NCI-H1930 (cell line): ENCODE data around the gene CLASP1.
"Not testable (repeated sequence)": the region's sequence is repeated elsewhere in the genome, so short reads cannot be mapped to it uniquely, and the experiment has no call there.

Source experiments
- DNase-seq, 2 experiments: peaks; one replicate each; lab custom pipeline; 2025; lab: John Stamatoyannopoulos, UW

CLASP1 gene

GRCh38 chr2:121617042-121617599 lies 32.1 kb downstream of the CLASP1 start:
- DNase-seq: no peak

- DNase-seq: no peak
These were observed 35.5 kb downstream of the CLASP1 start for GRCh38 chr2:121613774-121614173.

DNA sequence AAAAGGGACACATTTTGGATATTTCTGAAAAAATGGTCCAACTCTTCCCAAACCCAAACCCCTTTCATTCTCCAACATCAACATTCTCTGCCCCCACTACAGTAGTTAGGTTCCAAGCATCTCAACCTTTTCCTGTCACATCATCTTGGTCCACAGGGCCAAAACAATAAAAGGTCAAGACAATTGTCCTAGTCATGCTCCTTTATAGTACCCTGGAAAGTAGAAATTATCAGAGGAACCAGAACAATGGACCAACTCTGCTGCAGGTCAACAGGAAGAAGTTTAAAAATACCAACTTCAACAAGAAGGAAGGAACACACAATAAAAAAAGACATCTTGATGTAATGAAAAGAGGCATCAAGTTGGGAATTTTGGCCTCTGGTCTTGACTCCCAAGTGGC lies 36.1 kb downstream of the CLASP1 start:
- no peak for DNase-seq

GRCh38 chr2:121611730-121612705 lies 37.2 kb downstream of the CLASP1 start:
- no peak for DNase-seq

DNA sequence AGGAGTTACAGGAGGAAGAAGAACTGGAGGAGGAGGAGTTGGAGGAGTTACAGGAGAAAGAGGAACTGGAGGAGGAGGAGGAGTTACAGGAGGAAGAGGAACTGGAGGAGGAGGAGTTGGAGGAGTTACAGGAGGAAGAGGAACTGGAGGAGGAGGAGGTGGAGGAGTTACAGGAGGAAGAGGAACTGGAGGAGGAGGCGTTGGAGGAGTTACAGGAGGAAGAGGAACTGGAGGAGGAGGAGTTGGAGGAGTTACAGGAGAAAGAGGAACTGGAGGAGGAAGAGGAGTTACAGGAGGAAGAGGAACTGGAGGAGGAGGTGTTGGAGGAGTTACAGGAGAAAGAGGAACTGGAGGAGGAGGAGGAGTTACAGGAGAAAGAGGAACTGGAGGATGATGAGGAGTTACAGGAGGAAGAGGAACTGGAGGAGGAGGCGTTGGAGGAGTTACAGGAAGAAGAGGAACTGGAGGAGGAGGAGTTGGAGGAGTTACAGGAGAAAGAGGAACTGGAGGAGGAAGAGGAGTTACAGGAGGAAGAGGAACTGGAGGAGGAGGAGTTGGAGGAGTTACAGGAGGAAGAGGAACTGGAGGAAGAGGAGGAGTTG lies 38.1 kb downstream of the CLASP1 start:
- DNase-seq: not testable (repeated sequence)

DNA sequence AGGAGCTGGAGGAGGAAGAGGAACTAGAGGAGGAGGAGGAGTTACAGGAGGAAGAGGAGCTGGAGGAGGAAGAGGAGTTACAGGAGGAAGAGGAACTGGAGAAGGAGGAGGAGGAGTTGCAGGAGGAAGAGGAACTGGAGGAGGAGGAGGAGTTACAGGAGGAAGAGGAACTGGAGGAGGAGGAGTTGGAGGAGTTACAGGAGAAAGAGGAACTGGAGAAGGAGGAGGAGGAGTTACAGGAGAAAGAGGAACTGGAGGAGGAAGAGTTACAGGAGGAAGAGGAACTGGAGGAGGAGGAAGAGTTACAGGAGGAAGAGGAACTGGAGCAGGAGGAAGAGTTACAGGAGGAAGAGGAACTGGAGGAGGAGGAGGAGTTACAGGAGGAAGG lies 38.8 kb downstream of the CLASP1 start:
- DNase-seq: not testable (repeated sequence)

DNA sequence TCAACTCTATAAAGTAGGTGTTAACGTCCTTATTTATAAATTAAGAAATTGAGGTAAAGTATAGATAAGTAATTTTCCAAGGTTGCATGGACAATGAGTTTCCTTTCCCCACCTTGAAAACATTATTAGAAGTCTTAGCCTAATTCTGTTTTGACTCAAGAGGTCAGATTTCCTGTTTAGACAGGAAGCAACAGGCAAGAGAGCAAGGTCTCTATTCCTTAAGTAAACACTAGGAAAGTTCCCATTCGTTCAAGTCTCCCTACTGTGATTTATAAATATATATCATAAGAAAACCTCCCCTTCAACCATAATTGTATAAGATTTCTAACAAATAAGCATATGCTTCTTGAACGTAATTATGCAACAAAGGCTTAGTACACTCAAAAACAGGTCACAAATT lies 40.3 kb downstream of the CLASP1 start:
- no peak for DNase-seq

GRCh38 chr2:121608367-121608766 lies 40.9 kb downstream of the CLASP1 start:
- no peak for DNase-seq

DNA sequence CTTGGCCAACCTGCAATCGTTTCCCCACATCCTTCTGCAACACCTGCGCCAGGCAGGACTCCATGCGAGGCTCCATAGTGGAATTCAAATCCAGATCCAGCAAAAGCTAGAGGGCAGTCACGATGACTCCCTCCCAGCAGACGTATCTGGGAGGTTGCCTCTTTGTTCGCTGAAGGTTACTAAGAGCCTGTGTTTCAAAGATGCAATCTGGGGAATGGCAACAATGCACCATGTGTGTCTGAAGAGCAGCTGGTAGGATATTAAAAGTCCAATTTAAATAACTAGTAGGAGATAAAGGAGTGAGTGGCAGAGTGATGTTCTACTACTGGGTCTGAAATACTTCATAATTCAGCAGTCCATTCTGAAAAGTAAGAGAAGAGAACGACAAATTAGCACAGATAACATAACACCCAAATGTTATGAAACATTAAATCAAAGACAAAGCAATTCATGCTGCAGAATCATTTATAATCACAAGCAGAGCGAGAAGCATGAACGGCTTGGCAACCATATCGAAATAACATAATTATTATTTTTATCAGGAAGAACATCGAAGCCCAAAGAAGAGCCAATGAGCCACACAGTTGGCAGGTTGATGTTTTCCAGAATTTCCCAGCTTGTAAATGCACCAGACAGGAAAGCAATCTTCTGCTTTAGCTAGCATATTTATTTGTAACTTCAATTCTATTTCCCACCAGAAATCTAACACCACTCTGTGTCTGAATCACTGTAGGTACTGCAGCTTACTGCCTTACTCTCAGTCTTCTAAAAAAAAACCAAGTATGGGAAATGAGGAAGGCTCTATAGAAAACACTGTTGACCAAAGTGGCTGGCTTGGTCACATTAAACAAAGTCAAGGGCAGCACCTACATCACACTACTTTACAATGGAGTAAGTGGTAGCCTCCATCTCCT lies 43.2 kb downstream of the CLASP1 start:
- DNase-seq: no peak

GRCh38 chr2:121603185-121603584 lies 46.1 kb downstream of the CLASP1 start:
- no peak for DNase-seq

DNA sequence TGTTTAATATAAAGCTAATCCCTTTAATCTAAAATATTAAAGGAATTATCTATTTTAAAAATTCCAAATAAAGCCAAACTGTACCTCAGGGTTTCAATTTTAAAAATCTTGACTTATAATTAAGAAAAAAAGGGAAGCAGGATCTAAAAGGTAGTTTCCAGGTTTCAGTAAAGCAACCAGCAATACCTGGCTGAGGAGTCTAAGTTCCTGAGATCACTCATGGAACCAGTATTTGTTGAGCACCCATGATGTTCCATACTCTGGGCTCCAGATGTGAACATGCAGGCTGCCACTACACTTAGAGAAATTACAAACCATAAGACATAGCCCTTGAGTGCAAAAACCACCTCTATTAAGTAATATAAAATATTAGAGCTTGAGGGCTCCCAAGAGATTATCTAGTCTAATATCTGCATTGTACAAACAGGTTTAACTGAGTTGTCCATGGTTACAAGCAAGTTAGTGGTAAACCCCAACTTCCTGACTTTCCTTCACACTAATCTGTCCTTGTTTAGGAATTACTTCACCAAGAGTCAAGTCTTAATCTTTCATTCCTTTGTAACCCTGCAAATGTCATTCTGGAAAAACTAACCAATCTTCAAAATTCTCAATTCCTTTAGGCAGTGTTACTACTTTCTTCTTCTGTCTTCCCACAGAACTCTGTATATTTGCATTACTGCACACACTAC lies 49.2 kb downstream of the CLASP1 start:
- no peak for DNase-seq

DNA sequence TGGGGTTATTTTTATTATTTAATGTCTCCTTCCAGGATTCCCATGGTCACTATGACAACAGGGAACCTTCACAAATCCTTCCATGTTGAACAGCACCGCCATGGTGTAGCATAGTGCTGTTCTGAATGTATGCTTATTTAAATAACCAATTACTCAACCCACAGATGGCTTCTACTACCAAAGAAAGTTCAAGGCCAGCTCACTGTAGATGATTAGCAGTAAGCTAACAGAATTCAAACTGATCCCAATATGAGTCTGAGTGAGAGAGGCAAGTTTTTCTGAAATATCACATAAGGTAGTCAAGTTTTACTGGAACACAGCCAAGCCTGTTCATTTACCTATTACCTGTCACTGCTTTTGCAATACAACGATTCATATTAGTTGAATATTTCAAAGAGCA lies 51.2 kb downstream of the CLASP1 start:
- no peak for DNase-seq

- DNase-seq: no peak
These were observed 52.8 kb downstream of the CLASP1 start for GRCh38 chr2:121596221-121597080.

DNA sequence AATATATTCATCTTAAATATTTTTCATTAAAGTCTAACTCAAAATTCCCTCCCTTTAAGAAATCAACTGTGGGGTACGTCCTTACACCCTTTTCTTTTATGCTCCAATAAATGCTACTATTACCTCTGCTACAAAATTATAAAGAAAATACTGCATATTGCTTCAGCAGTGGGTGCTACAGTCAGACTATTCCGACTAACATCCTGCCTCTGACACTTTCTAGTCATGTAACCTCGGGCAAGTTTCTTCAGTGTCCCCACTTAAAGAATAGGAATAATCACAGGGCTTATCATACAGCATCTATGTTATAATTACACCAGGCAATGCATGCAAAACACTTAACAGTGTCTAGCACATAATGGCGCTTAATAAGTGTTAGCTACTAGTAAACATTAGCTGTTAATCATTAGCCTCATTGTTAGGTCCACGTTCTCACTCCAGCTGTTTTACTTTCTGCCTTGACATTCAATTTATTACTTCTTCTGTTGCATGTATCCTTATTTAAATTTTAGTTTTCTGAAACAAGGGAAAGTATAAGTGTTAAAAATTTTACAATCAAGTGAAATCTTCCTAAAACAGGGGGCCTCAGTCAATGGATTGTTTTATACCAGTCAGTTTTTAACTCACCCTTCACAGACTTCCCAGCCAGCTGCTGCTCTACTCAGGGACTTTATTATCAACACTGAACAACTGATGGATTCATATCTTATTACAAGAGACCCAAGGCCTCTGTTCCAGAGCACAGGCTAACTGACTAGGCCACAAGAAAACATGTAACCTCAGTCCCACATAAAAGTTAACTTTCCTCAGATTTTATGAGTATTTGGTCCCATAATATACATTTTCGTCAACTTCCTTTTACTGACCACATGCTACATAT lies 54.0 kb downstream of the CLASP1 start:
- DNase-seq: no peak

- DNase-seq: no peak
These were observed 58.1 kb downstream of the CLASP1 start for GRCh38 chr2:121591199-121591598.

- DNase-seq: no peak
These were observed 60.9 kb downstream of the CLASP1 start for GRCh38 chr2:121588357-121588756.

GRCh38 chr2:121587131-121587530 lies 62.1 kb downstream of the CLASP1 start:
- no peak for DNase-seq

- no peak for DNase-seq
These were observed 64.5 kb downstream of the CLASP1 start for GRCh38 chr2:121584741-121585140.

GRCh38 chr2:121583555-121583954 lies 65.7 kb downstream of the CLASP1 start:
- no peak for DNase-seq
